ENCODE data around the gene ESYT1.

GRCh38 chr12:56121204-56121870, 6.7 kb upstream of the ESYT1 start:
- TF ChIP-seq CTCF (tag by site-specific recombination; IDR thresholded peaks at IDR 0.05) (no peak), ZNF19 (tag by site-specific recombination; IDR thresholded peaks at IDR 0.05; ENCODE audit: low read depth) (no peak), ZNF629 (tag by site-specific recombination; IDR thresholded peaks at IDR 0.05) (no peak), ZNF501 (tag by site-specific recombination; IDR thresholded peaks at IDR 0.05) (no peak)
